Mesendoderm (in vitro differentiated cells): ENCODE data around the gene GALNT9.
A peak's percentile ranks its signal among the peaks of the same experiment; 100 is the strongest.

Experiments
- DNase-seq: peaks from one replicate; pipeline ENCODE4 v3.0.0; 2013
- H2AK5ac ChIP-seq: 2 replicates; pipeline ENCODE4 v1.6.1; 2013; ENCODE audit warnings: low read length, inconsistent platforms
- H2BK120ac ChIP-seq: 2 replicates; pipeline ENCODE4 v1.6.1; 2013; ENCODE audit warnings: low read depth, mild to moderate bottlenecking, low read length, moderate library complexity, mixed read lengths
- H2BK15ac ChIP-seq: replicated peaks from 2 replicates; pipeline ENCODE4 v1.6.1; 2013; ENCODE audit warnings: low read depth, mild to moderate bottlenecking, moderate library complexity
- H2BK5ac ChIP-seq: 2 replicates; pipeline ENCODE4 v1.6.1; 2013; ENCODE audit warnings: low read length, inconsistent platforms
- H3K18ac ChIP-seq: 2 replicates; pipeline ENCODE4 v1.6.1; 2013; ENCODE audit warnings: mild to moderate bottlenecking, low read length, mixed read lengths
- H3K23ac ChIP-seq: one replicate; pipeline ENCODE4 v1.6.1; 2013; ENCODE audit warnings: low read length
- H3K27ac ChIP-seq: 2 replicates; pipeline ENCODE4 v1.5.1; 2013; ENCODE audit warnings: low read depth, mild to moderate bottlenecking, inconsistent platforms, low read length, moderate library complexity
- H3K27me3 ChIP-seq: 2 replicates; pipeline ENCODE4 v1.6.1; 2013; ENCODE audit warnings: low read length, control low read depth, mild to moderate bottlenecking, inconsistent platforms; ENCODE audit not compliant: insufficient read depth, poor library complexity
- H3K36me3 ChIP-seq: 2 replicates; pipeline ENCODE4 v1.6.1; 2013; ENCODE audit warnings: low read length, inconsistent platforms; ENCODE audit not compliant: control insufficient read depth, insufficient read depth
- H3K4ac ChIP-seq: one replicate; pipeline ENCODE4 v1.6.1; 2013; ENCODE audit warnings: low read depth, mild to moderate bottlenecking, low read length, moderate library complexity
- H3K4me1 ChIP-seq: 2 replicates; pipeline ENCODE4 v1.6.1; 2013; ENCODE audit warnings: low read depth, low read length, inconsistent platforms; ENCODE audit not compliant: control insufficient read depth
- H3K4me2 ChIP-seq: 2 replicates; pipeline ENCODE4 v1.6.1; 2013; ENCODE audit warnings: low read length
- H3K4me3 ChIP-seq: 2 replicates; pipeline ENCODE4 v1.5.1; 2013; ENCODE audit warnings: mild to moderate bottlenecking, low read length
- H3K56ac ChIP-seq: one replicate; pipeline ENCODE4 v1.6.1; 2013; ENCODE audit warnings: low read length
- H3K79me1 ChIP-seq: 2 replicates; pipeline ENCODE4 v1.6.1; 2013; ENCODE audit warnings: low read length, inconsistent platforms
- H3K79me2 ChIP-seq: 2 replicates; pipeline ENCODE4 v1.6.1; 2013; ENCODE audit warnings: mild to moderate bottlenecking, low read length; ENCODE audit not compliant: control insufficient read depth, insufficient read depth
- H3K9ac ChIP-seq: 2 replicates; pipeline ENCODE4 v1.6.1; 2013; ENCODE audit warnings: low read length, inconsistent platforms
- H4K5ac ChIP-seq: one replicate; pipeline ENCODE4 v1.6.1; 2013; ENCODE audit warnings: low read length
- H4K8ac ChIP-seq: one replicate; pipeline ENCODE4 v1.6.1; 2013; ENCODE audit warnings: low read depth, mild to moderate bottlenecking, control low read depth, low read length, moderate library complexity
- WGBS: extraction: QIAGEN DNeasy Blood & Tissue Kit; methylation state at CpG from one replicate; pipeline ENCODE4 v1.1.7; 2013; ENCODE audit warnings: low lambda C conversion rate, missing lambda C conversion rate; ENCODE audit not compliant: insufficient coverage; ENCODE audit errors: extremely low coverage; 5-methylcytosine and 5-hydroxymethylcytosine counted together

GALNT9 gene

DNA sequence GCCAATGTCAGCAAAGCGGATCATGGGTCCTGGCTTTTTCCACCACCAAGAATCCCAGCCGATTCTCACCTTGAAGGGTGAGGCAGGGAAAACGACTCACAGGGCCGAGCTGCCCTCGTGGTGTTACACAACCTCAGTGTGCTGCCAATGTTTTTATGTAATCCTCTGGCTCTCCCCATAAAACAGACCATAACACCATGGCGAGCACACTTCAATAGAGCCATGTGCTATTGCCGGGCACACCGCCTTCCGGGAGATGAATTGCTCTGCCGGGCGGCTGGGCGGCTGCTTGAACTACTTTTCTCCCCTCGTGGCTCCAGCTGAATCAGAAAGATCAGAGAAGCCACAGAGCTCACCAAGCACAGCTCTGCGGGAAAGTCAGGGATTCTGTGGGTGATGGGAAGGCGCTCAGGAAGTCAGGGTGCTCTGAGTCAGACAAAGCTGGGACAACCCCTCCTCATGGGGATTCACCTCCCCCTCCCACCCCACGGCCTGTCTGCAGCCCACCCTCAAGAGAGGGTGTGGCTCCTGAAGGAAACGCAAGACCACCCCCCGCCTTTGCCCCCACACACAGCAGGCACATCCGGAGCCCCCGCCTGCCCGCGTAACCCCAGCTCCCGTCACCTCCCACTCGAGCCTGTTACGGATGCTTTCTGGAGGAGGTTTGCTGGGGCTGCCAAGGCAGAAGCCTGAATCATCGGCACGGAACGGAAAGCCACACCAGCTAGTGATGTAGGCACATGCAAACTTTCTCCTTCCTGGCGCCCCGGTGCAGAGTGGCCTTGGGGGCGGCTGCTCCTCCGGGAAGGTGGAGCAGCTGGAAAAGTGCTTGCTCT is 1.8 kb downstream of the GALNT9 start:
- Histone ChIP-seq H2BK15ac (no peak overlapping the region), H3K27ac (no peak overlapping the region), H3K79me1 (no peaks in the 10 kb centered on the region), H3K4me1 (peaks cover 3% of the 10 kb centered on the region), H3K9ac (no peak overlapping the region), H4K5ac (no peak overlapping the region), H3K18ac (no peak overlapping the region), H3K36me3 (no peaks in the 10 kb centered on the region), H3K23ac (no peak overlapping the region), H3K4ac (no peak overlapping the region), H2BK120ac (no peak overlapping the region), H3K79me2 (no peaks in the 10 kb centered on the region), H3K4me3 (no peak overlapping the region), H3K27me3 (peaks cover 16% of the 10 kb centered on the region), H3K4me2 (no peak overlapping the region), H2BK5ac (no peak overlapping the region), H3K56ac (no peak overlapping the region), H2AK5ac (no peak overlapping the region), H4K8ac (no peak overlapping the region)
- WGBS, result no CpG with 5 or more reads among the region's 32 CpGs
- DNase-seq, result peak; percentile 62

DNA sequence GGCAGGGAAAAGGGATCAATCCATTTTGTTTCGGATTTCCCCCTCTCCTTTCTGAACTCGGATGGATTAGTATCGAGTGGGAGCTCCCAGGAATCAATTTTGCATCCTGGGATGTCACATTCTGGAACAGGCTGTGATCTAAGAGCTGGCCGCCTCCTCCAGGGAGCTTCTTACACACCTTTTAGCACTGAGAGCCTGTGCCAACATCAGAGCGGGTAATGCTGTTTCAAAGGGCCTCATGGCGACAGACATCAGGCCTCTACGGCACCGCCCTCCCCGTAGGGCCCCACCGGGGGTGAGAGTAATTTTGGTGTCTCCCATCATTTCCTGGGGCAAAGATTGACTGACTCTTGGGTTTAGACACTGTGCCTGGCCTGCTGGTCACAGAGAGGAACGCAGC is 2.7 kb downstream of the GALNT9 start:
- H3K23ac ChIP-seq, result no peak overlapping the region
- H3K27me3 ChIP-seq, result peaks cover 16% of the 10 kb centered on the region
- no peak overlapping the region for H2BK120ac ChIP-seq
- no peak overlapping the region for H4K8ac ChIP-seq
- H4K5ac ChIP-seq, result no peak overlapping the region
- H3K4ac ChIP-seq, result no peak overlapping the region
- H2AK5ac ChIP-seq, result no peak overlapping the region
- peak overlapping the region; percentile 22 for H3K56ac ChIP-seq
- no peak overlapping the region for H3K4me2 ChIP-seq
- H2BK5ac ChIP-seq, result no peak overlapping the region
- DNase-seq, result no peak
- no peaks in the 10 kb centered on the region for H3K36me3 ChIP-seq
- no peak overlapping the region for H3K27ac ChIP-seq
- no peak overlapping the region for H2BK15ac ChIP-seq
- H3K4me3 ChIP-seq, result no peak overlapping the region
- H3K4me1 ChIP-seq, result peaks cover 3% of the 10 kb centered on the region
- H3K79me1 ChIP-seq, result no peaks in the 10 kb centered on the region
- no peak overlapping the region for H3K18ac ChIP-seq
- H3K9ac ChIP-seq, result no peak overlapping the region
- no CpG with 5 or more reads among the region's 11 CpGs for WGBS
- H3K79me2 ChIP-seq, result no peaks in the 10 kb centered on the region

- no peak overlapping the region for H3K4ac ChIP-seq
- peaks cover 3% of the 10 kb centered on the region for H3K4me1 ChIP-seq
- no peak overlapping the region for H3K18ac ChIP-seq
- no peak overlapping the region for H2BK5ac ChIP-seq
- no peaks in the 10 kb centered on the region for H3K79me2 ChIP-seq
- H3K79me1 ChIP-seq, result no peaks in the 10 kb centered on the region
- no peak overlapping the region for H4K5ac ChIP-seq
- H3K4me3 ChIP-seq, result no peak overlapping the region
- H2AK5ac ChIP-seq, result no peak overlapping the region
- no peak overlapping the region for H4K8ac ChIP-seq
- H3K36me3 ChIP-seq, result no peaks in the 10 kb centered on the region
- H2BK15ac ChIP-seq, result no peak overlapping the region
- no peak for DNase-seq
- no peak overlapping the region for H3K27ac ChIP-seq
- no peak overlapping the region for H3K4me2 ChIP-seq
- no peak overlapping the region for H3K23ac ChIP-seq
- no peak overlapping the region for H2BK120ac ChIP-seq
- H3K56ac ChIP-seq, result no peak overlapping the region
- no CpG with 5 or more reads among the region's 15 CpGs for WGBS
- peaks cover 16% of the 10 kb centered on the region for H3K27me3 ChIP-seq
- no peak overlapping the region for H3K9ac ChIP-seq
Observed at GRCh38 chr12:132325733-132326130, 3.7 kb downstream of the GALNT9 start.

GRCh38 chr12:132324841-132325732 is 4.3 kb downstream of the GALNT9 start:
- Histone ChIP-seq H3K4me1 (peaks cover 3% of the 10 kb centered on the region), H3K18ac (no peak overlapping the region), H3K27me3 (peaks cover 16% of the 10 kb centered on the region), H2BK15ac (no peak overlapping the region), H3K23ac (no peak overlapping the region), H2BK120ac (no peak overlapping the region), H3K4me3 (no peak overlapping the region), H2AK5ac (no peak overlapping the region), H3K9ac (no peak overlapping the region), H3K27ac (no peak overlapping the region), H4K8ac (no peak overlapping the region), H3K56ac (no peak overlapping the region), H3K79me2 (no peaks in the 10 kb centered on the region), H3K79me1 (no peaks in the 10 kb centered on the region), H3K4me2 (no peak overlapping the region), H2BK5ac (no peak overlapping the region), H3K36me3 (no peaks in the 10 kb centered on the region), H3K4ac (no peak overlapping the region), H4K5ac (no peak overlapping the region)
- WGBS, result no CpG with 5 or more reads among the region's 28 CpGs
- DNase-seq, result no peak

DNA sequence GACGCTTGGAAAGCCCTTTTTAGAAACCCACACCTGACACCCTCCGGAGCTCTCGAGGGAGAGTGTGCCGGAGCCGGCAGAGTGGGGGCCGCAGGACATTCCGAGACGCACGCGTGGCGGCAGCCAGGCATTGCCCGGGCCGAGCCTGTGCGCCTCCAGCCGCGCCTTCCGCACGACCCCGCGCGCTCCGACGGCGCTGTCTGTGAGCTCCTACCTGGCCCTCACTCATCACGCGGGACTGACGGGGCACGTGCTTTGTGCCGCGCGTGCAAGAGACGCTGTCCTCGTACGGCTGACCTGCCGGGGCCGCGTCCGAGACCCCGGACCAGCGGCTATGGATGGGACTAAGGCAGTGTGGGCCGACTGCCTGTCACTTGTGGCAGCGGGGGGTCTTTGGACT is 5.2 kb downstream of the GALNT9 start:
- Histone ChIP-seq H3K9ac (no peak overlapping the region), H2BK5ac (no peak overlapping the region)

More for the DNA sequence above, 5.2 kb downstream of the GALNT9 start:
- Histone ChIP-seq H4K5ac (no peak overlapping the region), H3K79me2 (no peaks in the 10 kb centered on the region), H2AK5ac (no peak overlapping the region), H3K56ac (no peak overlapping the region), H4K8ac (no peak overlapping the region), H3K27ac (no peak overlapping the region), H2BK120ac (no peak overlapping the region), H3K79me1 (no peaks in the 10 kb centered on the region), H3K18ac (no peak overlapping the region), H3K27me3 (peaks cover 16% of the 10 kb centered on the region), H3K4me3 (no peak overlapping the region), H2BK15ac (no peak overlapping the region), H3K4ac (no peak overlapping the region), H3K36me3 (no peaks in the 10 kb centered on the region), H3K4me1 (peaks cover 3% of the 10 kb centered on the region), H3K23ac (no peak overlapping the region), H3K4me2 (no peak overlapping the region)
- DNase-seq, result no peak
- no CpG with 5 or more reads among the region's 42 CpGs for WGBS
